ENCODE measurements around the gene BHMT2. TPM values are rescaled to one million over a fixed set of nuclear protein-coding genes. Genes with fewer than 3 reads are reported as not detected.

BHMT2 gene
- total RNA-seq, 4 donors from 2014 or later: 0.42 to 5.4 (median 1.8) TPM

GRCh38 chr5:79105868-79106267, 36.3 kb downstream of the BHMT2 start:
- 95 to 100% methylated on average over 2 of the region's 2 CpGs for WGBS, 2 donors
- intact Hi-C loops (cut with DNase I; ENCODE audit: low total_unique reads): no loop called here
- no peak for DNase-seq (ENCODE audit: low spot score in 2 of 2)
- TF ChIP-seq CTCF (IDR thresholded peaks at IDR 0.05): no peak
- TF ChIP-seq POLR2A (IDR thresholded peaks at IDR 0.05): no peak
- no peak overlapping the region for H3K4me3 ChIP-seq (ENCODE audit: low read depth, poor library complexity, severe bottlenecking)

GRCh38 chr5:79107020-79107796, 37.6 kb downstream of the BHMT2 start:
- DNase-seq (ENCODE audit: low spot score in 2 of 2): no peak
- intact Hi-C loops (cut with DNase I; ENCODE audit: low total_unique reads): no loop called here

DNA sequence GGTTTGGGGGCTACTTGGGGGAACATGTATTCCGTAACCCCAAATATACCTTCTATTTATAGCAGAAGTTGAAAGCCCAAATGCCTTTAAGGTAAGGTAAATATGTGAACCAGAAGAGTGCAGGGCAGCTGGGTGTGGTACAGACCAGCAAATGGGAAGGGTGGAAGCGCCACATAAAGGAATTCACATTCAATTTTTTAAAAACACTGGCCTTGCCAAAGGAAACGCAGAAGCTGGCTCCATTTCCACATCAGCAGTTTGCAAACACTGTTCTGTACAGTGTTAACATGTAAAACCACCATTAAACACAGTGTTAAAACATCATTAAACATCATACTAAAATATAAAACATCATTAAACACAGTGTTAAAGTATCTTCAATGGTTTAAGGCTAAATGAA, 38.5 kb downstream of the BHMT2 start:
- H3K4me3 ChIP-seq (ENCODE audit: low read depth, poor library complexity, severe bottlenecking): no peak overlapping the region
- TF ChIP-seq CTCF (IDR thresholded peaks at IDR 0.05) (no peak), POLR2A (IDR thresholded peaks at IDR 0.05) (no peak)
- intact Hi-C loops (cut with DNase I; ENCODE audit: low total_unique reads): no loop called here
- WGBS, 2 donors: 36 to 48% methylated on average over 3 of the region's 3 CpGs
- no peak for DNase-seq (ENCODE audit: low spot score in 2 of 2)

More at GRCh38 chr5:79107020-79107796, 37.6 kb downstream of the BHMT2 start:
- H3K4me3 ChIP-seq (ENCODE audit: low read depth, poor library complexity, severe bottlenecking): no peak overlapping the region
- TF ChIP-seq CTCF (IDR thresholded peaks at IDR 0.05): no peak
- TF ChIP-seq POLR2A (IDR thresholded peaks at IDR 0.05): no peak
- WGBS, 2 donors: 72 to 77% methylated on average over 7 of the region's 7 CpGs

GRCh38 chr5:79108792-79109191, 39.2 kb downstream of the BHMT2 start:
- H3K4me3 ChIP-seq (ENCODE audit: low read depth, poor library complexity, severe bottlenecking): no peak overlapping the region
- intact Hi-C loops (cut with DNase I; ENCODE audit: low total_unique reads): no loop called here
- WGBS, 2 donors: 80 to 86% methylated on average over 8 of the region's 8 CpGs
- TF ChIP-seq CTCF (IDR thresholded peaks at IDR 0.05) (no peak), POLR2A (IDR thresholded peaks at IDR 0.05) (no peak)
- DNase-seq (ENCODE audit: low spot score in 2 of 2): no peak

GRCh38 chr5:79109527-79110492, 40.2 kb downstream of the BHMT2 start:
- intact Hi-C loops (cut with DNase I; ENCODE audit: low total_unique reads): loop anchor here (10.0 kb wide), 1 partner anchor 85 kb away; no protein-coding TSS in a partner anchor
- 55 to 58% methylated on average over 15 of the region's 15 CpGs for WGBS, 2 donors

More at GRCh38 chr5:79109527-79110492, 40.2 kb downstream of the BHMT2 start:
- DNase-seq (ENCODE audit: low spot score in 2 of 2): no peak
- TF ChIP-seq POLR2A (IDR thresholded peaks at IDR 0.05): no peak
- no peak for TF ChIP-seq CTCF (IDR thresholded peaks at IDR 0.05)
- H3K4me3 ChIP-seq (ENCODE audit: low read depth, poor library complexity, severe bottlenecking): no peak overlapping the region
